Ishikawa (cell line): ENCODE data around the gene GRK3.

Experiments used
- CEBPB ChIP-seq: IDR thresholded peaks from 2 replicates; pipeline ENCODE4 v1.6.1; 2012
- EP300 ChIP-seq: IDR thresholded peaks from 2 replicates; pipeline ENCODE4 v1.6.1; 2012; ENCODE audit warnings: borderline replicate concordance
- FOXM1 ChIP-seq: IDR thresholded peaks from 2 replicates; pipeline ENCODE4 v1.6.1; 2012; ENCODE audit warnings: low read depth, borderline replicate concordance
- REST ChIP-seq: IDR thresholded peaks from 2 replicates; pipeline ENCODE4 v1.6.1; 2012; ENCODE audit warnings: low read depth, mild to moderate bottlenecking
- YY1 ChIP-seq: IDR thresholded peaks from 2 replicates; pipeline ENCODE4 v1.6.1; 2012; ENCODE audit warnings: low read depth
- TF ChIP-seq, protein P1 (sequence below): IDR thresholded peaks from 2 replicates; pipeline ENCODE4 v1.6.1; 2012

GRCh38 chr22:25763239-25763777, 198.8 kb downstream of the GRK3 start:
- no peak for TF ChIP-seq YY1
- TF ChIP-seq REST = no peak
- TF ChIP-seq, protein P1, sequence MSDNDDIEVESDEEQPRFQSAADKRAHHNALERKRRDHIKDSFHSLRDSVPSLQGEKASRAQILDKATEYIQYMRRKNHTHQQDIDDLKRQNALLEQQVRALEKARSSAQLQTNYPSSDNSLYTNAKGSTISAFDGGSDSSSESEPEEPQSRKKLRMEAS = no peak
- no peak for TF ChIP-seq EP300
- no peak for TF ChIP-seq CEBPB
- TF ChIP-seq FOXM1 = no peak
